HepG2 (cell line): ENCODE data around the gene ASIC2. TPM values are rescaled to one million over a fixed set of nuclear protein-coding genes. Genes with fewer than 3 reads are reported as not detected.

Experiments
- ATAC-seq: fragments of 200-7000 bp; cut with Tn5 transposase; 3 replicates; pipeline ENCODE4 v1.9.1; 2020; ENCODE audit warnings: mild to moderate bottlenecking, moderate library complexity
- BruUV-seq: library from RNA; stranded (reverse); fragments of 400-500 nt; replicated peaks from 2 replicates; lab custom pipeline; 2021; lab: Mats Ljungman, UMichigan
- CTCF ChIA-PET: fragments of 300-600 bp; formaldehyde crosslinking; extraction: SDS; loops from one replicate; lab custom pipeline; 2021; ENCODE audit warnings: low total read pairs, inconsistent platforms, low intra/inter-chr PET ratio; lab: Yijun Ruan, JAX
- POLR2A ChIA-PET: fragments of 350-600 bp; sonication (Branson Sonifier 250); formaldehyde crosslinking; loops from one replicate; lab custom pipeline; 2020; ENCODE audit warnings: antibody characterized with exemption, inconsistent platforms; lab: Yijun Ruan, JAX
- DNase-seq: peaks from one replicate; pipeline ENCODE4 v3.0.0-alpha.2; 2015; ENCODE audit warnings: low spot score
- FAIRE-seq: peaks from 3 replicates; lab custom pipeline; 2011; peaks lifted over from hg19 to GRCh38; lab: Jason Lieb, UNC
- H2AFZ ChIP-seq: one replicate; pipeline ENCODE4 v1.6.1; 2011; ENCODE audit warnings: low read length, inconsistent platforms
- H3K27ac ChIP-seq: fragments of 300-600 bp; 3 replicates; pipeline ENCODE4 v1.8.0; 2011; ENCODE audit warnings: mixed run types, mild to moderate bottlenecking, mixed read lengths, low read length, inconsistent platforms; ENCODE audit not compliant: insufficient read depth; ENCODE audit errors: extremely low read length
- H3K27me3 ChIP-seq, 2 experiments: fragments of 200-600 bp in 1 of 2; 2 replicates in 1 of 2; 3 replicates in 1 of 2; pipeline versions ENCODE4 v1.6.0 to v1.8.0; 2011; ENCODE audit warnings: low read length in 2 of 2, mild to moderate bottlenecking in 2 of 2, moderate library complexity in 2 of 2, inconsistent platforms in 1 of 2; ENCODE audit not compliant: insufficient read depth in 2 of 2, control insufficient read depth in 1 of 2
- H3K36me3 ChIP-seq, 2 experiments: fragments of 200-600 bp in 1 of 2; replicated peaks in 1 of 2; 2 replicates in 1 of 2; 3 replicates in 1 of 2; pipeline versions ENCODE4 v1.5.1 to v1.8.0; 2011; ENCODE audit warnings: low read length in 2 of 2, inconsistent platforms in 1 of 2; ENCODE audit not compliant: insufficient read depth in 2 of 2, control insufficient read depth in 1 of 2
- H3K4me1 ChIP-seq: 2 replicates; pipeline ENCODE4 v1.5.1; 2012; ENCODE audit warnings: low read length, inconsistent platforms; ENCODE audit not compliant: insufficient read depth
- H3K4me2 ChIP-seq: 2 replicates; pipeline ENCODE4 v1.6.0; 2011; ENCODE audit warnings: low read depth, low read length, inconsistent platforms
- H3K4me3 ChIP-seq, 3 experiments: fragments of 200-600 bp in 1 of 3; sonication (generic), shearing (Covaris generic) in 1 of 3; replicated peaks in 1 of 3; 2 replicates each; pipeline ENCODE4 v1.5.1; 2011 to 2016; ENCODE audit warnings: low read length in 3 of 3, inconsistent platforms in 2 of 3, low read depth in 2 of 3, mild to moderate bottlenecking in 2 of 3, control low read depth in 1 of 3, mixed read lengths in 1 of 3; ENCODE audit not compliant: insufficient read depth in 1 of 3
- H3K79me2 ChIP-seq: one replicate; pipeline ENCODE4 v1.6.1; 2011; ENCODE audit warnings: low read length, inconsistent platforms; ENCODE audit not compliant: insufficient read depth
- H3K9ac ChIP-seq: 2 replicates; pipeline ENCODE4 v1.6.0; 2011; ENCODE audit warnings: mild to moderate bottlenecking, low read depth, low read length, inconsistent platforms; ENCODE audit not compliant: insufficient read depth
- H3K9me3 ChIP-seq: 2 replicates; pipeline ENCODE4 v1.5.1; 2012; ENCODE audit warnings: mild to moderate bottlenecking, low read length
- H4K20me1 ChIP-seq: 2 replicates; pipeline ENCODE4 v1.6.0; 2011; ENCODE audit warnings: inconsistent platforms, mild to moderate bottlenecking, low read length, moderate library complexity; ENCODE audit not compliant: insufficient read depth
- EP300 ChIP-seq, 3 experiments: sonication (generic) in 1 of 3; formaldehyde crosslinking in 1 of 3; IDR thresholded peaks; 2 replicates each; pipeline versions ENCODE4 v1.5.1 to v1.6.1; 2011 to 2020; ENCODE audit warnings: low read depth in 2 of 3, low read length in 2 of 3, borderline replicate concordance in 1 of 3, improper control_type of control experiment in 1 of 3, mild to moderate bottlenecking in 1 of 3, missing genetic modification reagents in 1 of 3, moderate library complexity in 1 of 3
- IKZF1 ChIP-seq: fragments of 450-650 bp; IDR thresholded peaks from 2 replicates; pipeline ENCODE4 v1.7.1; 2016
- KMT2A ChIP-seq: sonication (generic); formaldehyde crosslinking; IDR thresholded peaks from 2 replicates; pipeline ENCODE4 v1.4.0; 2020; ENCODE audit warnings: missing genetic modification reagents
- SMARCC2 ChIP-seq: fragments of 450-650 bp; IDR thresholded peaks from 2 replicates; pipeline ENCODE4 v1.6.1; 2017; ENCODE audit warnings: antibody characterized with exemption, mild to moderate bottlenecking
- ZBTB7A ChIP-seq: sonication (generic); formaldehyde crosslinking; IDR thresholded peaks from 2 replicates; pipeline ENCODE4 v1.8.0; 2022; ENCODE audit warnings: mild to moderate bottlenecking, missing genetic modification reagents
- ZNF260 ChIP-seq: sonication (generic); formaldehyde crosslinking; IDR thresholded peaks from 2 replicates; pipeline ENCODE4 v1.4.0; 2020; ENCODE audit warnings: missing genetic modification reagents, low read depth, mild to moderate bottlenecking, borderline replicate concordance
- ZNF446 ChIP-seq: sonication (generic); formaldehyde crosslinking; IDR thresholded peaks from 2 replicates; pipeline ENCODE4 v1.5.0; 2020; ENCODE audit warnings: mild to moderate bottlenecking, missing genetic modification reagents
- WGBS: methylation state at CpG from one replicate; pipeline ENCODE4 v1.1.6; 2017; ENCODE audit warnings: low lambda C conversion rate; 5-methylcytosine and 5-hydroxymethylcytosine counted together
- in situ Hi-C: cut with HindIII; loops from 2 replicates; pipeline ENCODE4 v1.10.0; 2017; ENCODE audit warnings: low pct_unique_long_range_greater_than_20kb; ENCODE audit not compliant: extremely low pct_ligation_motif_present
- intact Hi-C: fragments of 100-400 bp; cut with micrococcal nuclease; formaldehyde crosslinking; loops from one replicate; pipeline ENCODE4 v1.10.0; 2022; ENCODE audit not compliant: unreplicated experiment
- polyA plus RNA-seq, 8 experiments: library from polyadenylated mRNA; depleted of rRNA in 3 of 8; stranded (reverse) in 7 of 8; unstranded in 1 of 8; fragments of >200 nt; fragmentation: Illumina TruSeq in 4 of 8; extraction: Trizol in 4 of 8; gene quantifications; 2 replicates each; pipeline versions ENCODE4 v1.2.1 to v1.2.3, GENCODE V29; 2011 to 2016; ENCODE audit warnings: low read depth in 4 of 8, missing spikeins in 1 of 8, mixed read lengths in 1 of 8; ENCODE audit not compliant: insufficient read depth in 1 of 8
- total RNA-seq, 5 experiments: library from RNA; depleted of rRNA; stranded (reverse); fragments of >200 nt; fragmentation: Illumina TruSeq; extraction: Trizol; gene quantifications; 2 replicates each; pipeline ENCODE4 v1.2.3, GENCODE V29; 2016; ENCODE audit warnings: low read depth in 1 of 5
- TF ChIP-seq, protein P1 (sequence below): sonication (generic); formaldehyde crosslinking; IDR thresholded peaks from 2 replicates; pipeline ENCODE4 v1.9.0; 2022; ENCODE audit warnings: low read depth, missing genetic modification reagents
- TF ChIP-seq, protein P2 (sequence below), 2 experiments: fragments of 450-650 bp in 1 of 2; sonication (generic) in 1 of 2; formaldehyde crosslinking in 1 of 2; IDR thresholded peaks; 2 replicates each; pipeline versions ENCODE4 v1.6.1 to v1.8.0; 2016 to 2022; ENCODE audit warnings: antibody characterized with exemption in 1 of 2, mild to moderate bottlenecking in 1 of 2, missing genetic modification reagents in 1 of 2
- TF ChIP-seq, protein P3 (sequence below): sonication (generic); formaldehyde crosslinking; conservative IDR thresholded peaks from 2 replicates; pipeline ENCODE4 v1.5.0; 2020; ENCODE audit warnings: missing genetic modification reagents

ASIC2 gene
- total and polyA plus RNA-seq, 2 of the 13 experiments (the other 11 are each of a cell fraction or from before 2014, with no cell fraction given), result not detected

DNA sequence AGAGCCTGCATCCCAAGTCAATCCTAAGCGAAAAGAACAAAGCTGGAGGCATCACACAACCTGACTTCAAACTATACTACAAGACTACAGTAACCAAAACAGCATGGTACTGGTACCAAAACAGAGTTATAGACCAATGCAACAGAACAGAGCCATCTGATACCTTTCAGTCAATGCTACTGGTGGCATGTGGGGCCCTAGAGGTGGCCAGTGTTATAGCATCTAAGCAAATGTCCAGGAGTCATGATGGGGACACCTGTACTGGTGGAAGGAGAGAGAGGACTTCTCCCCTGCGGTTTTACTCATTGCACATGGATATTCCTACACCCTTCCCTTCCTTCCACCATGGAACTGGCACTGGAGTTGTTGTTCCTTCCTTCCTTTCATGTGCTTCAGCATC lies 6.0 kb upstream of the ASIC2 start:
- ChIA-PET CTCF (no interaction called here), POLR2A (no interaction called here)
- H3K4me3 ChIP-seq, result no peak overlapping the region
- in situ Hi-C loops (no loop called here), intact Hi-C loops (no loop called here)
- no TSS peak for BruUV-seq
- no peak overlapping the region for H2AFZ ChIP-seq
- WGBS, result 0% methylated on average over 2 of the region's 2 CpGs
- DNase-seq, result no peak
- H3K9me3 ChIP-seq, result no peaks in the 10 kb centered on the region
- H4K20me1 ChIP-seq, result no peaks in the 10 kb centered on the region
- H3K36me3 ChIP-seq, result no peaks in the 10 kb centered on the region
- TF ChIP-seq, protein P1, sequence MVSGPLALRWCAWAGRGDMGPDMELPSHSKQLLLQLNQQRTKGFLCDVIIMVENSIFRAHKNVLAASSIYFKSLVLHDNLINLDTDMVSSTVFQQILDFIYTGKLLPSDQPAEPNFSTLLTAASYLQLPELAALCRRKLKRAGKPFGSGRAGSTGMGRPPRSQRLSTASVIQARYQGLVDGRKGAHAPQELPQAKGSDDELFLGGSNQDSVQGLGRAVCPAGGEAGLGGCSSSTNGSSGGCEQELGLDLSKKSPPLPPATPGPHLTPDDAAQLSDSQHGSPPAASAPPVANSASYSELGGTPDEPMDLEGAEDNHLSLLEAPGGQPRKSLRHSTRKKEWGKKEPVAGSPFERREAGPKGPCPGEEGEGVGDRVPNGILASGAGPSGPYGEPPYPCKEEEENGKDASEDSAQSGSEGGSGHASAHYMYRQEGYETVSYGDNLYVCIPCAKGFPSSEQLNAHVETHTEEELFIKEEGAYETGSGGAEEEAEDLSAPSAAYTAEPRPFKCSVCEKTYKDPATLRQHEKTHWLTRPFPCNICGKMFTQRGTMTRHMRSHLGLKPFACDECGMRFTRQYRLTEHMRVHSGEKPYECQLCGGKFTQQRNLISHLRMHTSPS (CRISPR knock-in tag), result no peak
- TF ChIP-seq, protein P2, sequence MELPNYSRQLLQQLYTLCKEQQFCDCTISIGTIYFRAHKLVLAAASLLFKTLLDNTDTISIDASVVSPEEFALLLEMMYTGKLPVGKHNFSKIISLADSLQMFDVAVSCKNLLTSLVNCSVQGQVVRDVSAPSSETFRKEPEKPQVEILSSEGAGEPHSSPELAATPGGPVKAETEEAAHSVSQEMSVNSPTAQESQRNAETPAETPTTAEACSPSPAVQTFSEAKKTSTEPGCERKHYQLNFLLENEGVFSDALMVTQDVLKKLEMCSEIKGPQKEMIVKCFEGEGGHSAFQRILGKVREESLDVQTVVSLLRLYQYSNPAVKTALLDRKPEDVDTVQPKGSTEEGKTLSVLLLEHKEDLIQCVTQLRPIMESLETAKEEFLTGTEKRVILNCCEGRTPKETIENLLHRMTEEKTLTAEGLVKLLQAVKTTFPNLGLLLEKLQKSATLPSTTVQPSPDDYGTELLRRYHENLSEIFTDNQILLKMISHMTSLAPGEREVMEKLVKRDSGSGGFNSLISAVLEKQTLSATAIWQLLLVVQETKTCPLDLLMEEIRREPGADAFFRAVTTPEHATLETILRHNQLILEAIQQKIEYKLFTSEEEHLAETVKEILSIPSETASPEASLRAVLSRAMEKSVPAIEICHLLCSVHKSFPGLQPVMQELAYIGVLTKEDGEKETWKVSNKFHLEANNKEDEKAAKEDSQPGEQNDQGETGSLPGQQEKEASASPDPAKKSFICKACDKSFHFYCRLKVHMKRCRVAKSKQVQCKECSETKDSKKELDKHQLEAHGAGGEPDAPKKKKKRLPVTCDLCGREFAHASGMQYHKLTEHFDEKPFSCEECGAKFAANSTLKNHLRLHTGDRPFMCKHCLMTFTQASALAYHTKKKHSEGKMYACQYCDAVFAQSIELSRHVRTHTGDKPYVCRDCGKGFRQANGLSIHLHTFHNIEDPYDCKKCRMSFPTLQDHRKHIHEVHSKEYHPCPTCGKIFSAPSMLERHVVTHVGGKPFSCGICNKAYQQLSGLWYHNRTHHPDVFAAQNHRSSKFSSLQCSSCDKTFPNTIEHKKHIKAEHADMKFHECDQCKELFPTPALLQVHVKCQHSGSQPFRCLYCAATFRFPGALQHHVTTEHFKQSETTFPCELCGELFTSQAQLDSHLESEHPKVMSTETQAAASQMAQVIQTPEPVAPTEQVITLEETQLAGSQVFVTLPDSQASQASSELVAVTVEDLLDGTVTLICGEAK (IDR thresholded peaks at IDR 0.05), result no peak
- TF ChIP-seq, protein P2 (CRISPR knock-in tag; IDR thresholded peaks at IDR 0.05), result no peak
- no peak for TF ChIP-seq EP300 (IDR thresholded peaks at IDR 0.05; ENCODE audit: low read depth in 2 of 2, low read length in 2 of 2)
- TF ChIP-seq EP300 (CRISPR knock-in tag; IDR thresholded peaks at IDR 0.05; ENCODE audit: borderline replicate concordance), result no peak
- no peak for TF ChIP-seq SMARCC2
- TF ChIP-seq ZBTB7A, result no peak
- no peak for TF ChIP-seq IKZF1
- no peak for TF ChIP-seq KMT2A
- no peak for TF ChIP-seq ZNF260 (CRISPR knock-in tag)
- no peak for TF ChIP-seq ZNF446
- TF ChIP-seq, protein P3, sequence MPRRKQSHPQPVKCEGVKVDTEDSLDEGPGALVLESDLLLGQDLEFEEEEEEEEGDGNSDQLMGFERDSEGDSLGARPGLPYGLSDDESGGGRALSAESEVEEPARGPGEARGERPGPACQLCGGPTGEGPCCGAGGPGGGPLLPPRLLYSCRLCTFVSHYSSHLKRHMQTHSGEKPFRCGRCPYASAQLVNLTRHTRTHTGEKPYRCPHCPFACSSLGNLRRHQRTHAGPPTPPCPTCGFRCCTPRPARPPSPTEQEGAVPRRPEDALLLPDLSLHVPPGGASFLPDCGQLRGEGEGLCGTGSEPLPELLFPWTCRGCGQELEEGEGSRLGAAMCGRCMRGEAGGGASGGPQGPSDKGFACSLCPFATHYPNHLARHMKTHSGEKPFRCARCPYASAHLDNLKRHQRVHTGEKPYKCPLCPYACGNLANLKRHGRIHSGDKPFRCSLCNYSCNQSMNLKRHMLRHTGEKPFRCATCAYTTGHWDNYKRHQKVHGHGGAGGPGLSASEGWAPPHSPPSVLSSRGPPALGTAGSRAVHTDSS (CRISPR knock-in tag), result no peak
- H3K27ac ChIP-seq, result no peak overlapping the region
- no peaks in the 10 kb centered on the region for H3K79me2 ChIP-seq
- H3K4me2 ChIP-seq, result no peak overlapping the region
- no peak for FAIRE-seq
- peak; percentile 46; the same call in 1 of the 3 replicates for ATAC-seq
- no peaks in the 10 kb centered on the region for H3K4me1 ChIP-seq
- no peak overlapping the region for H3K9ac ChIP-seq
- H3K27me3 ChIP-seq, result no peaks in the 10 kb centered on the region
